Hepatocyte (in vitro differentiated cells): ENCODE data around the gene PET117.

Source experiments
- CTCF ChIP-seq: fragments of 200-600 bp; sonication (generic); IDR thresholded peaks from 2 replicates; pipeline ENCODE4 v1.5.1; 2016; ENCODE audit warnings: antibody characterized with exemption, mild to moderate bottlenecking; ENCODE audit not compliant: poor library complexity
- EZH2 ChIP-seq: fragments of 200-600 bp; sonication (generic); IDR thresholded peaks from 2 replicates; pipeline ENCODE4 v1.6.1; 2016; ENCODE audit warnings: antibody characterized with exemption, mild to moderate bottlenecking, borderline replicate concordance

- TF ChIP-seq CTCF: no peak
- TF ChIP-seq EZH2: no peak
These were observed 34.7 kb downstream of the PET117 start for GRCh38 chr20:18172379-18172778.
